ENCODE data around the gene SPP1.

GRCh38 chr4:87953826-87954225 is 21.7 kb upstream of the SPP1 start:
- TF ChIP-seq USF2 (IDR thresholded peaks at IDR 0.05; ENCODE audit: borderline replicate concordance, low read depth, low read length) (no peak), SRF (IDR thresholded peaks at IDR 0.05; ENCODE audit: low read depth in 2 of 2, low read length in 2 of 2) (no peak)

Data from GM12878 (cell line).